ENCODE results near the gene DDX46. TPM values are rescaled to one million over a fixed set of nuclear protein-coding genes. Genes with fewer than 3 reads are reported as not detected.

DDX46 gene
- total RNA-seq, 3 donors from 2014 or later (not counting 1 experiment from before 2014, with no cell fraction given) = 61.4 to 74.8 (median 67.2) TPM

DNA sequence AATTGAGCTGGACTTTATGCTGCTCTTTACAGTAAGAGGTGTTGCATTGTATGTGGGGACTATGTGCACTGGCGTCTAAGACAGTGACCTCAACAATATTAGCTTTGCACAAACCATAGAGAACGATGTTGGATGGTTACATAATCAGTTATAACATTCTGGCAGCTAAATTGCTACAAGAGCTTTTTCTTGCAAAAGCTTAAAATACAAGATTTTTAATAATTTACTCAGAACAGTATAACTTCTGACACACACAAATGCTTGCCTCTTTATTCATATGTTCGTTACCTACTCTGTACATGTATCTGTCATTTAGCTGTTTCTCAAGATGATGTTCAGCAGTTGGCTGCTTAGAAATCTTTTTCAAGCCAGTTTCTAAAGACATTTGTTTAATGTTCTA lies 98.8 kb downstream of the DDX46 start:
- H3K9me3 Mint-ChIP-seq = no peaks in the 10 kb centered on the region
- H3K36me3 Mint-ChIP-seq = peaks cover 7% of the 10 kb centered on the region
- H3K4me1 ChIP-seq (ENCODE audit: control insufficient read depth, insufficient read depth, low read length) = peaks cover 19% of the 10 kb centered on the region
- H3K27me3 ChIP-seq (ENCODE audit: control insufficient read depth, insufficient read depth, low read length) = no peaks in the 10 kb centered on the region
- no peaks in the 10 kb centered on the region for H3K9me3 ChIP-seq (ENCODE audit: control insufficient read depth, insufficient read depth, low read length)
- H3K27ac ChIP-seq (ENCODE audit: low read length) = no peak overlapping the region
- no peak for TF ChIP-seq CTCF (IDR thresholded peaks at IDR 0.05)
- H3K27ac Mint-ChIP-seq = peak overlapping the region; percentile 17 to 26
- H3K4me3 ChIP-seq (ENCODE audit: low read length) = no peak overlapping the region
- no peaks in the 10 kb centered on the region for H3K27me3 Mint-ChIP-seq (ENCODE audit: low read depth in 2 of 2)
- DNase-seq (no peak), ATAC-seq (no peak)
- intact Hi-C loops (cut with micrococcal nuclease) = no loop called here
- H3K36me3 ChIP-seq (ENCODE audit: control insufficient read depth, insufficient read depth, low read length) = peaks cover 36% of the 10 kb centered on the region
- 100% methylated on average over 3 of the region's 3 CpGs for WGBS (ENCODE audit: insufficient coverage)
- peaks cover 33 to 35% of the 10 kb centered on the region in 2 donors for H3K4me1 Mint-ChIP-seq
- H3K4me3 Mint-ChIP-seq = no peak overlapping the region

DNA sequence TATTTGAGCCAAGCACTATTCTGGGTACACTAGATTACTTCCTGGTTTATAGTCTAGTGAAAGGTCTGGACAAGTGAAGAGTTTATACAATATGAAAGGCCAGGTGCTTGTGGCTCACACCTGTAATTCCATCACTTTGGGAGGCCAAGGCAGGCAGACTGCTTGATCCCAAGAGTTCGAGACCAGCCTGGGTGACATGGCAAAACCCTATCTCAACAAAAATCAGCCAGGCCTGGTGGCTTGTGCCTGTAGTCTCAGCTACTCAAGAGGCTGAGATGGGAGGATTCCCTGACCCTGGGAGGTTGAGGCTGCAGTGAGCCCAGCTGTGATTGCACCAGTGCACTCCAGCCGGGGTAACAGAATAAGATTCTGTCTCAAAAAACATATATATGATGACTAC lies 106.1 kb downstream of the DDX46 start:
- H3K36me3 ChIP-seq (ENCODE audit: control insufficient read depth, insufficient read depth, low read length) = peaks cover 2% of the 10 kb centered on the region
- no peak for TF ChIP-seq CTCF (IDR thresholded peaks at IDR 0.05)
- H3K4me1 ChIP-seq (ENCODE audit: control insufficient read depth, insufficient read depth, low read length) = peaks cover 4% of the 10 kb centered on the region
- no peaks in the 10 kb centered on the region for H3K9me3 ChIP-seq (ENCODE audit: control insufficient read depth, insufficient read depth, low read length)
- H3K27ac Mint-ChIP-seq = no peak overlapping the region
- no peaks in the 10 kb centered on the region for H3K27me3 ChIP-seq (ENCODE audit: control insufficient read depth, insufficient read depth, low read length)
- H3K9me3 Mint-ChIP-seq = no peaks in the 10 kb centered on the region
- intact Hi-C loops (cut with micrococcal nuclease) = no loop called here
- peaks cover 11% of the 10 kb centered on the region in 2 donors for H3K4me1 Mint-ChIP-seq
- no peak for ATAC-seq
- no peak overlapping the region for H3K4me3 Mint-ChIP-seq
- no peaks in the 10 kb centered on the region for H3K36me3 Mint-ChIP-seq
- WGBS (ENCODE audit: insufficient coverage) = 94% methylated on average over 1 of the region's 2 CpGs
- H3K4me3 ChIP-seq (ENCODE audit: low read length) = no peak overlapping the region
- no peak overlapping the region for H3K27ac ChIP-seq (ENCODE audit: low read length)
- no peaks in the 10 kb centered on the region for H3K27me3 Mint-ChIP-seq (ENCODE audit: low read depth in 2 of 2)
- no peak for DNase-seq

DNA sequence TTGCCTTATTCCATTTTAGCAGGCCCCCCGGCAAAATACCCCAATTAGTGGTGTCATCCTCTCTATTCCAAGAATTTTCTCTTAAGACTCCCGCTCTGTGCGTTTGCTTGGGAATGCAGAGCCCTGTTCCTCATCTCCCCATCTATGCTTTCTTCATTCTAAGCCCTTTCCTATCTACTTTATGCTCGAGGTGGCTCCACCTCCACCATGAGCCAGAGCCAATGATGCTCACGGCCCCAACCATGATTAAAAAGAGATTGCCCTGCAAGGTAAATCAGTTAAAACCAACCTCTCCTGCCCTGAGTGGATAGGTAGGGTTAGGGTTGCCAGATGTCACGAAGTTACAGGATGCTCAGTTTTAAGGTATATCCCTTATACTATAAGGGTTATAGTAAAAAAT lies 114.9 kb downstream of the DDX46 start:
- Mint-ChIP-seq H3K4me1 (peaks cover 23 to 35% of the 10 kb centered on the region in 2 donors), H3K27ac (peak overlapping the region; percentile 91 to 98), H3K27me3 (ENCODE audit: low read depth in 2 of 2) (no peaks in the 10 kb centered on the region), H3K36me3 (no peaks in the 10 kb centered on the region), H3K9me3 (no peaks in the 10 kb centered on the region), H3K4me3 (peak overlapping the region; percentile 93)
- DNase-seq (peak in 1 of 2 donors; percentile 66), ATAC-seq (no peak)
- Histone ChIP-seq H3K4me1 (ENCODE audit: control insufficient read depth, insufficient read depth, low read length) (peaks cover 33% of the 10 kb centered on the region), H3K9me3 (ENCODE audit: control insufficient read depth, insufficient read depth, low read length) (no peaks in the 10 kb centered on the region), H3K4me3 (ENCODE audit: low read length) (peak overlapping the region; percentile 66), H3K36me3 (ENCODE audit: control insufficient read depth, insufficient read depth, low read length) (no peaks in the 10 kb centered on the region), H3K27me3 (ENCODE audit: control insufficient read depth, insufficient read depth, low read length) (no peaks in the 10 kb centered on the region), H3K27ac (ENCODE audit: low read length) (peak overlapping the region; percentile 99)
- intact Hi-C loops (cut with micrococcal nuclease) = no loop called here
- 83% methylated on average over 5 of the region's 6 CpGs for WGBS (ENCODE audit: insufficient coverage)
- no peak for TF ChIP-seq CTCF (IDR thresholded peaks at IDR 0.05)
